Measurements from ENCODE around the gene NANS.

- TF ChIP-seq, protein P1, sequence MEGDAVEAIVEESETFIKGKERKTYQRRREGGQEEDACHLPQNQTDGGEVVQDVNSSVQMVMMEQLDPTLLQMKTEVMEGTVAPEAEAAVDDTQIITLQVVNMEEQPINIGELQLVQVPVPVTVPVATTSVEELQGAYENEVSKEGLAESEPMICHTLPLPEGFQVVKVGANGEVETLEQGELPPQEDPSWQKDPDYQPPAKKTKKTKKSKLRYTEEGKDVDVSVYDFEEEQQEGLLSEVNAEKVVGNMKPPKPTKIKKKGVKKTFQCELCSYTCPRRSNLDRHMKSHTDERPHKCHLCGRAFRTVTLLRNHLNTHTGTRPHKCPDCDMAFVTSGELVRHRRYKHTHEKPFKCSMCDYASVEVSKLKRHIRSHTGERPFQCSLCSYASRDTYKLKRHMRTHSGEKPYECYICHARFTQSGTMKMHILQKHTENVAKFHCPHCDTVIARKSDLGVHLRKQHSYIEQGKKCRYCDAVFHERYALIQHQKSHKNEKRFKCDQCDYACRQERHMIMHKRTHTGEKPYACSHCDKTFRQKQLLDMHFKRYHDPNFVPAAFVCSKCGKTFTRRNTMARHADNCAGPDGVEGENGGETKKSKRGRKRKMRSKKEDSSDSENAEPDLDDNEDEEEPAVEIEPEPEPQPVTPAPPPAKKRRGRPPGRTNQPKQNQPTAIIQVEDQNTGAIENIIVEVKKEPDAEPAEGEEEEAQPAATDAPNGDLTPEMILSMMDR (IDR thresholded peaks at IDR 0.05), result no peak
- TF ChIP-seq EZH2phosphoT487 (IDR thresholded peaks at IDR 0.05), result no peak
Observed at GRCh38 chr9:98024702-98025101, 31.8 kb upstream of the NANS start.

Measured in neural progenitor cell (in vitro differentiated cells).